HG03025 (cell line): ENCODE data around the gene CCER1.

ENCODE experiments used
- ATAC-seq: cut with Tn5 transposase; IDR thresholded peaks from one replicate; pipeline ENCODE4 v1.9.1; 2021; ENCODE audit warnings: mild to moderate bottlenecking, moderate library complexity; ENCODE audit not compliant: unreplicated experiment, low FRiP score

Gene CCER1

GRCh38 chr12:90924406-90924805 is 30.6 kb downstream of the CCER1 start:
- no peak for ATAC-seq

DNA sequence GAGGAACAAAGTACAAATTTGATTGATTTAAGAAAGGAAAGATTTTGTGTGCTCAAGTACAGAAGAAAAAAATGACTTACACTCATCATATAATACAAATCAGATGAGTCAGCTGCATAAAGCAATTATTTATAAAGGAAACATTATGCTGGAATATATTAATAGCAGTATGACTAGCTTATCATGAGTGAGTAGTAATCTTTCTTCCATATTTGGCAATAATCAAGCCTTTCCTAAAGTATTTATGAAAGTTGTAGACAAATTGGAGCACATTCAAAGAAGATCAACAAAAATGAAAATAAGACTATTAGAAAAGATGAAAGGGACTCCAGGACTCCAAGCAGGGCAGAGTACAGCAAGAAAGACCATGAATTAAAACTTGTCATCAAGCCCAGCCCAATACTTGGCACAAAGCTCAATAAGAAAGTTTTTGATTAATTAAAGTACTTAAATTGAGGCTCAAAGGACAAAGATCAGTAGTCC is 32.8 kb downstream of the CCER1 start:
- ATAC-seq = no peak

- no peak for ATAC-seq
Measured at GRCh38 chr12:90921536-90921935, 33.4 kb downstream of the CCER1 start.

DNA sequence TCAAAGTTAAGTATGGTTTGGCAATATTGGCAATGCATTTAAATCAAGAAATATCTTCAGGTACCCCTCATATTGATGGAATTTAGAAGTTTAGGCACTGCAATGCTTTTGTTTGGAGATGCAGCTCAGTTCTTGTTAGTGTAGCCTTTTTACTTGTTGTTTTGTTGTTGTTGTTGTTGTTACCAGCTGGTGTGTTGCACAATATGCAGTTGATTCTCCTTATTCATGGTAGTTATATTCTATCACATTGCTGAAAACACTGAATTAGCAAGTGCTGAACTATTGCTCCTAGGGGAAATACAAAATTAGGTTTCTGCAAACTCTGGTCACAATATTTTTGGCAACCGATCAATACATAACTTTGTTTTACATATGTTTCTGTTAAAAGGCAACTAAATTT is 34.8 kb downstream of the CCER1 start:
- no peak for ATAC-seq

DNA sequence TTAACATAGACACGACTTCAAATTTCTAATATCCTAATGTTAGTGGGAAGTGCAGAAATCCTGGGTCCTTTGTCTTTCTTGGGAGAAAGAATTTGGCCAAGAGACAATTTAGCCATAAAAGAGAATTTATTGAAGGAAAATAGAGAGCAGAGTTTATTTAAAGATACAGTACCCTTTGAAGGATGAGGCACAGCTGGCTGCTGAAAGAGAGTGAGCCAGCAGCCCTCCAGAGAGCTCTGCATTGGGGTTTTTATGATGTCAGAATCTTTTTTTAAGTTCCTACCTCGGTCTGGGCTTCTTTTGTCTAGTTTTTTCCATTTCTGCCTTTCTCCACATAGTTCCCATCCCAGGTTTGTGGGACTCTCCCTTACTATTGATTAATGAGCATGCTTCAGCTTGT is 37.5 kb downstream of the CCER1 start:
- ATAC-seq = no peak

- no peak for ATAC-seq
Measured at GRCh38 chr12:90916516-90916915, 38.5 kb downstream of the CCER1 start.

DNA sequence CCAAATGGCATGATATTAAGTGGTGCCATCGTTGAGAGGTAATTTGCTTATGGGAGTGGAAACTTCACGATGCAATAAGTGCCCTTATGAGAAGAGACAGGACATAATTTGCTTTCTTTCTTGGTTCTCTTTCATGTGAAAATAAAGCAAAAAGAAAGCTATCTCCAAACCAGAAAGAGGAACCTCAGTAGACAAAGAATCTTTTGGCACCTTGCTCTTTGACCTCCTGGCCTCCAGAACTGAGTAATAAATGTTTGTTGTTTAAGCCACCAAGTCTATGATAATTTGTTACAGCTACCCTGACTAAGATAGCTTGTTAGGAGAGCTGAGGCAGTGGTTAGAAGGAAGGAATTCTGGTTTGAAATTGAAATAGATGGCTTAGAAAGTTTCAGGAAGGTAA is 39.6 kb downstream of the CCER1 start:
- no peak for ATAC-seq

DNA sequence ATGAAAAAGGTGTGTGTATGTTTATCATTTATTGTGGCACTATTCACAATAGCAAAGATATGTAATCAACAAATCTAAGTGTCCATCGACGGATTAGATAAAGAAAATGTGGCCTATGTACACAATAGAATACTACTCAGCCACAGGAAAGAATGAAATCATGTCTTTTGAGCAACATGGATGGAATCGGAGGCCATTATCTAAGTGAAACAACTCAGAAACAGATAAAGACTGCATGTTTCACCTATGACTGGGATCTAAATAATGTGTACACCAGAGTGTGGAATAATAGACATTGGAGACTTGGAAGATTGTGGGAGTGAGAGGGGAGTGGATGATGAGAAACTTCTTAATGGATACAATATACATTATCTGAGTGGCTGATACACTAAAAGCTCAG is 44.0 kb downstream of the CCER1 start:
- no peak for ATAC-seq

- ATAC-seq = no peak
Measured at GRCh38 chr12:90909069-90909770, 45.8 kb downstream of the CCER1 start.

- no peak for ATAC-seq
Measured at GRCh38 chr12:90908465-90908864, 46.5 kb downstream of the CCER1 start.

GRCh38 chr12:90905691-90906370 is 49.1 kb downstream of the CCER1 start:
- no peak for ATAC-seq

GRCh38 chr12:90902596-90902995 is 52.4 kb downstream of the CCER1 start:
- no peak for ATAC-seq
